OCI-LY1 (cell line): ENCODE measurements around the gene ACOT4.

Experiments used
- CTCF ChIP-seq: fragments of 200-600 bp; sonication (generic), shearing (Covaris generic); IDR thresholded peaks from 2 replicates; pipeline ENCODE4 v1.5.1; 2017; ENCODE audit warnings: mild to moderate bottlenecking, antibody characterized with exemption, low read length, moderate library complexity, mixed read lengths
- EZH2 ChIP-seq: fragments of 200-600 bp; sonication (generic), shearing (Covaris generic); IDR thresholded peaks from 2 replicates; pipeline ENCODE4 v1.8.0; 2017; ENCODE audit warnings: borderline replicate concordance, mixed run types, mild to moderate bottlenecking, antibody characterized with exemption, low read length, moderate library complexity, mixed read lengths

- no peak for TF ChIP-seq CTCF
- no peak for TF ChIP-seq EZH2
Measured at GRCh38 chr14:73599499-73599898, 7.8 kb downstream of the ACOT4 start.
